Stimulated activated CD4-positive, alpha-beta T cell treated with anti-CD3 and anti-CD28 coated beads, Interleukin-1b, Interleukin-23, amount 100 ng/mL, for 1 hour (primary cell): ENCODE results near the gene CRYL1.

Experiments
- DNase-seq, 2 donors: peaks; one replicate each; pipeline ENCODE4 v3.0.0-alpha.2; 2020; ENCODE audit warnings: low read depth in 2 of 2

CRYL1 gene

DNA sequence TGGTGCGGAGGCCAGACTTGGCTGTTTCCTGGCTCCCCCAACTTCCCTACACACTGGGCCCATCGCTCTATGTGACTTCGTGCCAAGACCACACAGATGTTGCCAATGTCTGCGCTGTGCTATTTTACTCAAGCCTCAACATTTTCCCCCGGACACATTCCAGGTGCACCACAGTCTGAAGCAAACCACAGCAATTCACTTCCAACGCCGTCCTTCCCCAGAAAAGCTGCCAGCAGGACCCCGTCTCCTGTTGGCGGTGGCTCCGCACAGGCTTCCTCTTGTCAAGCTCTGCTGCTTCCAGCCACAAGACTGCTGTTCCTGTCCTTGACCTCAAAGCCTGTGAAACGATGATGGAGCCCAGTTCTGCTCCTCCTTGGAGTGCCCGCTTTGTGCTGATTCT lies 100.7 kb downstream of the CRYL1 start:
- no peak for DNase-seq

DNA sequence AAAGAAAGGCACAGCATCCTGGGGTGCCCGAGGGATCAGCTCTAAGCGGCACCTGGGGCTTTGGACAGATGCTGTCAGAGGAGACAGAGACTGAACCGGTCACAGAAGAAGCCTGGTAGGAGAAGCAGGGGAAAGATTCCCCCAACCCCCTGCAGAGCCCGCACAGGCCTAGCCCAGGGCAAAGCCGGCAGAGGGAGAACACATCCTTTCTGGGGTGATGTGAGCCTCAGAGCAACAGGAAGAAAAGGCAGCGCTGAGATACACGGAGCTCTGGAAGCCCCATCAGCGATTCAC lies 101.2 kb downstream of the CRYL1 start:
- DNase-seq: no peak

DNA sequence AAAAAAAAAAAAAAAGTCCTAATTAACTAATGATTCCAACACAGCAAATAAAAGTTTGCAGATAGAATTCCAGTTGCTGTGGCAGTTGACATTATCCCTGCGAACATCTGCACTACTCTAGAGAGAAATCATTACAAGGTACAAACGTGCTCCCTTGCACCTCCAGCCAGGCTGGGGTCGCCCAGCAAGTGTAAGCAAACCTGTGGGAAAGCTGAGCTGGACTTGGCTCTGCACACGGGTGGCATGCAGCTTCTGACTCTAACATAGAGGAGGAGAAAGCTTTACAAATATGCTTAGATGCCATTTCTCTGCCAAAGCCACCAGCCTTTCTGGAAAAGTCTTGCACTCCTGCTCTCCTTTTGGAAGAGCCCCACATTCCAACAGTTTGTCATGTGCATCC lies 103.3 kb downstream of the CRYL1 start:
- no peak for DNase-seq

DNA sequence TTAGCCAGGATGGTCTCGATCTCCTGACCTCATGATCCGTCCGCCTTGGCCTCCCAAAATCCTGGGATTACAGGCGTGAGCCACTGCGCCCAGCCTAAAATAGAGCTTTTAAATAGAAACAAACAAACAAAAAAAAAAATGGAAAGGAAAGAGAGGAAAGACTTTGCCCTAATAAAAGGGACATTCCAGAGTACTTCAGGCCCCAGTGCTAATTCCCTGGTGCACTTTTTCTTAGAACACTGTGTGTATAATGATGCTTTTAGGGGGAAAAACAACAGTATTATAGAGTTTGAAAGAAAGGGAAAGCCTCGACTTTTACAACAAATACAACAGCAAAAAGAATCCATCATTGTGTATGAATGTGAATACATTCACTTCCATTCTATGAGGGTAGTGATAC lies 104.7 kb downstream of the CRYL1 start:
- no peak for DNase-seq

DNA sequence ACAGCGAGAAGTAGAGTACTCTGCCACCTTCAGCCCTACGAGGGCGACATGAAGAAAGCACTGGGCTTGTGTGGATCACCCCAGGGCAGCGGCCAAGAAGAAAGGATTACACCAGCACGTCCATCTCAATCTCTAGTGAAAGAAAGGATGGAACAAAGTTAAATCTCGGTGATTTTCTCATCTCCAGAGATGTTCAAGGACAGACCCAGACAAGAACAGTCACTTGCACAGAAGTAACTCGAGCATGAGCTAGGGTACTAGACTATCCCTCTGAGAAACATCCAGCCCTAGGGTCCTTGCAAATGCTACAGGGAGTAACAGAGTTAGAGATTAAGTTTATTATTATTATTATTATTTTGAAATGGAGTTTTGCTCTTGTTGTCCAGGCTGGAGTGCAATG lies 106.7 kb downstream of the CRYL1 start:
- no peak for DNase-seq

DNA sequence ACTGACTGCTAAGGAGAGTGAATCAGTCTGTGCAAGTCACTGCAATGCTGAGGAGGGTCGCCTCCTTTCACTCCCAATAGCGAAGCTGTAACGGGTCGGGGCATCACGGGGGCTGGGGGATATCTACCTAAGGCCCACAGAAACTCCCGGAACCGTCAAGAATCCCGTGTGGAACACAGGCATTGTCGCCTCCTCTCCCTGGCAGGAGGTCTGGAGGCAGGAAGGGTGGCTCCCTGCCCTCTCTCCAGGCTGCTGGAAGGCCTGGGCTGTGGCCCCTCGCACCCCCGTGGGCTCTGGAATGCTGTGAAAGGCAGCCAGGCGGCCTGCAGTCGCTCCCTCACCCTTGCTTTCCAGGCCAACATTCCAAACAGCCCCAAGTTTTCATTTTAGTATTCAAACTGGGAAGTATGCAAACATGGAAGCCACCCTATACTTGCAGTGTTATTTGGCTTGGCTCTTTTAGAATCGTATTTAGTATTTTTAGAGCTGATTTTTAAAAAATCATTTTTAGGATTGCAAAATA lies 109.4 kb downstream of the CRYL1 start:
- DNase-seq: no peak

DNA sequence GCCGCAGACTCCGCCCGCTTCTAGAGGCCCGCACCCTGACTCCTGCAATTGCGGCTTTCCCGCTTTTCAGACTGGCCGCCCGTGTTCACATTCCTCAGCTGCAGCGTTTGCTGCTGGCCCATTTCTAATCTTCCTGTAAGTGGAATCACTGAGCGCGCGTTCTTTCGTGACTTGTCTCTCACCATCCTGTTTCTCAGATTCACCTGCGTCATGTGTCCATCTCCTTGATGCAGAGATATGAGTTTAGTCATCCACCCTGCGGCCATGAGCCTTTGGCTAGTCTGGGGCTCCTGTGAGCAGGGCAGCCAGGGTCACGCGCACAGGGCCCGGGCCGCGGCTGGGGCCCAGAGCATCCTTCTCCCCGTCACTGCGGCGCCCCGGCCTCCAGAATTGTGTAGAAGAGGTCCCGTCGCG lies 110.0 kb downstream of the CRYL1 start:
- DNase-seq: no peak

DNA sequence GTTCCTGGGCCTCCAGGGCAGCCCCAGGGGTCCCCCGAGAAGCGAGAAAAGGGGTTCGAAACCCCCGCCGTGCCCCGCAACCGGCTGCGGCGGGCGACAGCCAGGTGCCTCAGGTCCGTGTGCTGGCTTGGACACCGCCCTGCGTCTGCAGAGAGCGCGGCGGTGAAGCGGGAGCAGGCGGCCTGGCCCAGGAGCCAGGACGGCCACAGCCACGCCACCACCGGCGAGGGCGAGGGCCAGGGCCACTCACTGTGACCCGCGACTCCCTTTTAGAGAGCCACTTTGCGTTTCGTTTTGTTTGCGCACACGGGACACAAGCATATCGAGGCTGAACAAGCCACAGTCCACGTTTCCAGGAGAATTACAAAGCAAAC lies 110.4 kb downstream of the CRYL1 start:
- no peak for DNase-seq

DNA sequence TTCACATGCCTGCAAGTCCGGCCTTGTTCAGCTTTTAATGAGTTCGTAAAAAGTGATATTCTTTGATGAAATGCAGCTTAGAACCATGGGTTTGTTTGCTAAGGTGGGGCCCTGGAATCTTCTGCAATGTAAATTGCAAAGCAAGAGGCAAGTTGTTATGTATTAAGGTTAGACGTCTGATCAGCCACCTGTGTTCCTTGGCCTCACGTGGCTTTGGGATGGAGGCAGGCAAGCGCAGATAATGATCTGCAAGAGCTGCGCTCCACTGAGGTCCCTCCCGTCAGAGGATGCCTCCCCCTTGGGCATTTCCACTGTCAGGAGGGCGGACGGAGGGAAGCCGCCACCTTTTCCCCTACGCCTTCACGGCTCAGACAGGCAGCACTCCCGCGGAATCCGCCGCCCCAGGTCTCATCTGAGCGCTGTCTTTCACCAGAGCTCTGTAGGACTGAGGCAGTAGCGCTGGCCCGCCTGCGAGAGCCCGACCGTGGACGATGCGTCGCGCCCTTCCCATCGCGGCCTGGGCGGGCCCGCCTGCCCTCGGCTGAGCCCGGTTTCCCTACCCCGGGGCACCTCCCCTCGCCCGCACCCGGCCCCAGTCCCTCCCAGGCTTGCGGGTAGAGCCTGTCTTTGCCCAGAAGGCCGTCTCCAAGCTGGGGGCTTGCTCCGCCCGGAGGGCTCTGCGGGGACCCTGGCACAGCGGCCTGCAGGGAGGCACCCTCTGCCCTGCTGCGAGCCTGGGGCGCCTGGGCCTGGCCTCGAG lies 110.9 kb downstream of the CRYL1 start:
- no peak for DNase-seq

DNA sequence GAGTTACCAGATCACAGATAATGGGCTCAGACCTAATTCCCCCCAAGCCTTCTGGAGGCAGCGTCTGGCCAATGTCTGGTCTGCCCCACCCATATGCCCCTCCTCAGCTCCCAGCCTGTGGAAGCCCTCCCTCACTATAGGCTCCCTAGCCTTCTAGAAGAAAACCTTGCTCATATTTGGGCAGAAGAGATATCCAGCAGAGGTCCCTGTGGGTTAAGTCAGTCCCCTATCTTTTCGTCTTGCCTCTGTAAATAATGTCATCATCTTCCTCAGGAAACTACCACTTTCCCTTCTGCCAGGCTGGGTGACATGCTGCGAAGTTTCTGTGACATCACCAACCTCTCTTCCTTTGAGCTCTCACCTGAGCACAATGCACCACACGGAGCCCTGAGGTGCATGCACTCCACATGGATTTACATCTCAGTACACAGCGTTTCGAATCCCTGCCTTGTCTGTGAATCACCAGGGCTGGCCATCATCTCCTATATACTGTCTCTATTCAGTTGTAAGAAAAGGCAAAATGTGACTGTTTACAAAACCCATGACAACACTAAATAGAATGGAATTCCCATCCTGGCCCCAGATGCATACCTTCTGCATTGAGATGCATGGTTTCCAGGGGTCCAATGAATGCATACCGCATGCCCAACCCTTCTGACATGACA lies 112.8 kb downstream of the CRYL1 start:
- DNase-seq: no peak

DNA sequence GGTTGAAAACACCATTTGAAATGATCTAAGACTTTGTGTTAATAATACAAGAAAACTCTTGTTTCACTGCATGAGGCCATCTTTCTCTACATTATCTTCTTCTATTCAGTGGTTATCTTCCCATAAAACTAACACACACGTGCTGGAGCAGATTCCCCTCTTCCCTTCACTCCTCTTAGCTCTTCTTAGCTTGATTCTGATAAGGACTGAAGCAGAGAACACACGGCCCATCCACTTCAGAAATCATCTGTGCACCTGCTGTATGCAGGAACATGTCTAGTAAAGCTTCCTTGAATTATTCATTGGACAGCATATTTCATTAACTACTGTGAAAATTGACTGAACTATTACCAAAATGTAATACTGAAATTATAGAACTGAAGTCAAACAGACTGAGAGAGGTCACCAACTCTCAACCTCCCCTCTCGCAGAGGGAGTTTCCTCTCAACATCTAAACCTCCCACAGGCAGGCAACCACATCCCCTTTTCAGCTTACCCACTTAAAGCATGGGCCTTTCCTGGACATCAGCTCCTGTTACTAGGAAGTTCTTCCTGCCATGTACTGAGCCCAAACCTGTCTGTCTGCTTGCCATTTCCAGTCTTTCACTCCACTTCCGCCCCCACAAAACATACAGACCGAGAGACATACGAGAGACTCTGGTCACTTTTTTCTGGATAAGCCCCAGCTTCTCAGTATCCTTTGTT lies 113.9 kb downstream of the CRYL1 start:
- DNase-seq: no peak

DNA sequence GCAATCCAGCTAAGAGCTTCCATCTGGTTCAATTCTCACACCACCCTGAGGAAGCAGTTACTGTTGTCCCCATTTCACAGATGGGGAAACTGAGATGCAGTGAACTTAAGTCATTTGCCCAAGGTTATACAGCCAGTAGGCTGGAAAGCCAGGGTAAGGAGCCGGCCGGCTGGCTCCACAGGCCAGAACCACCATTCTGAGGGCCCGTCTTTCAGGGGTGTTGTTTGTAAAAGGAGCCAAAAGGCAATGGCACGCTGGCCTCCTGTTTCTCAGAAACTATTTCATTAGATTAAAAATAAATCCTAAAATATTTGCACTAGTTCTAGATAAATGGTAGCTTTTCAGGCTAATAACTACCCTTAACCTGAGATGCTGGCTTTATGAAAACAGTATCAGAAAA lies 114.9 kb downstream of the CRYL1 start:
- DNase-seq: no peak

DNA sequence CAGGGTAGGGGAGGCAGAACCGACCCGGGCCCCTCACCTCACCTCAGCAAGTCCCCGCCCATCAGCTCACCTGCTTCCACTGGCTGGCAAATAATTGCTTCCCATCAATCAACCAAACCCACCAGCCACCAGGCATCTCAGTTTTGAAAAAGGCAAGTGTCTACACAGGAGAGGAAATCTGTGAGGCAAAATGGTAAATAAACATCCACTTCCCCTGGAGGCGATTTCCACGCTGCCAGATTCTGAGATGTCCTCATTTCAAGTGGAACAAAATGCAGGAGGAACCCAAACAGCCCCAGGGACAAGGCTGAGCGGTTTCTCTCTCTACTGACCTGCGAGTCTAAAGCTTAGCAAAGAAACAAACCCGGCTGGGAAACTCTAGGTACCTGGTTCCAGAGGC lies 117.5 kb downstream of the CRYL1 start:
- no peak for DNase-seq

DNA sequence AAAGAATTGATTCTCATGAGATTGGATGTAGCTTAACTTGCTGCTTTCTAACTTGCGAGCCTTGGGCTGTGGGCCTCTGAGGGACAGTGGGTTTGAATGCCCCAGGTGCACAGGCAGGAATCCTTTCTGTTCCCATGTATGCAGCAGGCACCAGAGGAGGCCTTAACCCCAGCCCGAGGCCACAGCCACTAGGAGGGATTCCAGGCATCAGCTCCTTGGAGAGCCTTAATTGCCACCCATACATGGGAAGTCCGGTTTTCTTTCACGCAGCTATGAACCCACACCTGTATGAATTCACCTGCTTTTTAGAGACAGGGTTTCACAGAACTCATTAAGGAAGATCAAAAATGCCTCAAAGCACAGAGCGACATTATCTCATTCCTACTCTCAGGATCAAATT lies 117.9 kb downstream of the CRYL1 start:
- DNase-seq: no peak

DNA sequence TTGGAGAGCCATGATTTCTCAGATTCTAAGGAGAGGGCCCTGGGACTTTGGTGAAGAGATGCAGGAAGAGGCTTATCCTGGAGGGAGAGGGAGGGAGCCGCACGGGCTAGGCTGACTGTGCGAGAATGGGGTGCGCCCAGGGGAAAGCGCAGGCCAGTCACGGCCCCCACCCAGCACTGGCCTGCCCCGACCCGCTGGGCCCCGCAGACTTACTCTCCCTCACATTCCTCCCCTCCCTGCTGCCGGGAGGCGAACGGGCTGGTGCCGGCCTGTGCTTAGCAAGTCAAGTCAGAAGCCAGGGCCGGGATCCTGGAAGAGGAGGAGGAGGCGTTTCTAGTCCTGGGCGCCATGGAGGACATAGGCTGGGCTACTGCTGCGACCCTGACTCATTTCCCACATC lies 120.0 kb downstream of the CRYL1 start:
- DNase-seq: no peak

DNA sequence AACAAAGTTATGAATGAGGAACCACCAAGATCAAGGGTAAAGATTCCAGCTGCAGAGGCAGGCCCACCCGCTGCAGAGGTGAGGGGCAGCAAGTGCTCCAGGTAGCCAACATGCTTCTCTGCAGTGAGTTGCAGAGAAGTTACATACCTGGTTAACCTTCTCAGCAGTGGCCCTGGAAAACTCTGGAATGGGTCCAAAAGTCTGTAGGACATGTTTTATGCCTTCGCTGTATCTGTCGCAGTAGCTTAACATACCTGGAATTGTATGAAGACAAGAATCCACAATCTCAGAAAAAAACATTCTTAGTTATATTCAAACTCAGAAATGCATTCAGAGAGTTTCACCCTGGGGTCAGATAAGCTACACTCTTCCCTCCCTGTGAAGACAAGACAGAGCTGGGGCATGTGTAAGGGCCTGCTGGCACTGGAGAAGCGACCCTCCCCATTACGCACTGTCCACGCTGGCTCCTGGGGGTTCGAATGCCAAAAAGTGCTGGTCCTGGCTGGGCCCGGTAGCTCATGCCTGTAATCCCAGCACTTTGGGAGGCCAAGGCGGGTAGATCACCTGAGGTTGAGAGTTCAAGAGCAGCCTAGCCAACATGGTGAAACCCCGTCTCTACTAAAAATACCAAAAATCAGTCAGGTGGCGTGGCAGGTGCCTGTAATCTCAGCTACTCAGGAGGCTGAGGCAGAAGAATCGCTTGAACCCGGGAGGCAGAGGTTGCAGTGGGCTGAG lies 121.0 kb downstream of the CRYL1 start:
- DNase-seq: no peak

DNA sequence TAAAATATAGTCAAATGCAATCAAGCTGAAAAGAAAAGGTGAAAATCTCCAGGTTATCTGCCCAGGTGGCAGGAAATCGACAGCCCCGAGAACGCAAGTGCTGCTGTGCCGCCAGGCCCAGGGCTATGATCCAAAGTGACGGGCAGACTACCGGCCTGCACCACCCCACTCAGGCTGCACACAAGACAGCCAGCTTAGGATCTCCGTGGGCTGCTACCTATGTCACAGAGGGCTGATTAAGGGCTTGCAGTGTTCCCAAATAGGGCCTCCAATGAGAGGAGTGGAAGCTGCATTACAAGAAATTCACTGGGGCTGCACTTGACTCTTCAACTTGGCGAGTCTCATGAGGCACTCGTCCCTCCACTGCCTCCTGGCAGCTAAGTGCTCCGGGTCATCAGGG lies 121.8 kb downstream of the CRYL1 start:
- DNase-seq: no peak

DNA sequence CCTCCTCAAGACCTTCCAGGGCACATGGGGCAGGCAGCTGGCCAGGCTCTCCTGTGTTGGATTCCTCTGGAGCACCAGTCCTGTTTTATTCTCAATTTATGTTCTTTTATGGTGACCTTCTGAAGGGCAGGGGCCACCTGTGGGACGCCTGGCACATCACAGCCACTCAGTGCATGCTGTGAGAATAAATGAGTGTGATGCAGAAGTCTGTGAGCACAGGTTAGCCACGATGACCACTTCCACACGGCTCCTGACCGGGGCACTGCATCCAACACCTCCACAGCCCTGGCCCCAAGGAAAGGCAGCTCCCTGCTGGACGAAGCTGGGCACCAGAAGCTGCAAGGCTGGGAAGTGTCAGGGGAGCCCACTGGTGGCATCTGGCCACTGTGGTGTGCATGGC lies 122.8 kb downstream of the CRYL1 start:
- no peak for DNase-seq

DNA sequence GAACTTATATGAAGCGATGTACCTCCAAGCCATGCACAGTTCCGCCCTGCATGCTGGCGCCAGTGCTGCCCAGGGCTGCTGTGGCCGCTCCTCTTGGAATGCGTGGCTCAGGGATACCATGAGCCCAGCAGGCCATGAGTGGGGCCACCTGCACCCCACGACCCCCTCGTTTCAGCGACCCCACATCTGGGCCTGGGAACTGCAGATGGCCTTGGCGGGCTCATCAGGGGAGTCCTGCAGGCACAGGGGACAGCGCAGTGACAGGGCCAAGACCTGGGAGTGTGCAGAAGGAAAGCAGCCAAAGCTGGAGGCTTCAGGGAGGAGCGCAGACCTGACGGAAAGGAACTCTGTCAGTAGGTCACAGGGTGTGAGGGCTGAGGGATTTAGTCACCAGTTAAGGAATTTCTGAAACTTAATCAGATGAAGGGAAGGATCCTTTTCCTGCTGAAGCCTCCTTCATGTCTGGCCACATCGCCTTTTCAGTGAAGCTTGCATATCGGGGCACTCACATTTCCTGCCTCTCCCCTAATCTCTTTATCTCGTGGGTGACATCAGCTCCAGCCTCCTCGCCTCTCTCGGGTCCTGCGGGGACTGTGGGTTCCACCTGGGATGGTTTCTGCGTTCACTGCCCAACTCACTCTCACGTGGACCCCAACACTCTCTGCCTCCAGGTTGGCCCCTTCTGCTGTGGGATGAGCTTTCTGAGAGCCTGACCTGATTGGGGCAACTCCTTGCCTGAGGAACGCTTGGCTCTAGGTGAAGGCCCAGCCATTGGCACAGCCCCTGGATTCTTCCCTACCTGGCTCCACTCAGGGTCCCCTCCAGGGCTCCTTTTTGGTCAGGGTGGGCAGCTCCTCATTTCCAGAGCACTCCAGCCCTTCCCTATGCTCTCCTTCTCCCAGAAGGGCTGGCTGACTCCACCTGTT lies 123.5 kb downstream of the CRYL1 start:
- DNase-seq: no peak

DNA sequence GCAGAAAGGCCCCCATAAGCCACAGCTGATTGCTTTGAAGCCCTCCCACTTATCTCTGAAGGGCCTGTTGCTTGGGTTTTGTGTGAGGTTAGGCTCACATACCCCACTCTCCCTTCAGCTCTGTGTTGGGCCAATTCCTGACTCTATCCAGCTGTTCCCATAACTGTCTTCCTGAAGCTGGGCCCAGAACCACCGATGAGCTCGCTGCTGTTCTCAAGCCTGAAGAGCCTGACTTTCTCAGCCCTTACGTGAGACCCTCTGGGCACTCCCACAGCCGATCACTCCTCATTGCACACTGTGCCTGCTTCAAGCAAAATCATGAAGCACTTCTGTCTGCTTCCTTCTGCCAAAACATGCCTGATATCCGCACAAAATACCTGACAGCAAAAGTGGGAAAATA lies 124.1 kb downstream of the CRYL1 start:
- DNase-seq: no peak

DNA sequence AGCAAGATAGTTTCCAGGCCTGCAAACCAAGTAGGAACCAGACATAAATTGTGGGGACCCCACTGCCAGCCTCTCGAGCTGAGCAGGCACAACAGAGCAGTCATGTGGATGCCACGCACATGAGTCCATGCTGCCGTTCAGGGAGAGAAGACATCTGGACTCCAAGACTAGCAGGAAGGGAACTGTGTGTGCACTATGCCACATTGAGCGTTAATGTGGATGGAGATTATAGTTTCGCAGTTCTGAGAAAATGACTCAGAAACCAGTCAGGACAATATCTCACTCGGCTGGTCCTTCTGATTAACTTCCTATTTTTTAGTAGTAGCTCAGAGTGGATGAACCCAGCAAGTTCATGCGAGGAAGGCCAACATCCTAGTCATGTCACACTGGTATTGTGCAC lies 124.9 kb downstream of the CRYL1 start:
- DNase-seq: no peak
